Measurements from ENCODE around the gene EPN1. TPM values are rescaled to one million over a fixed set of nuclear protein-coding genes. Genes with fewer than 3 reads are reported as not detected.

The EPN1 gene
- total RNA-seq, 1 experiment from 2014 or later, result 162 TPM

GRCh38 chr19:55642153-55643002 lies 32.6 kb upstream of the EPN1 start:
- Mint-ChIP-seq H3K36me3 (ENCODE audit: insufficient read depth, unreplicated experiment) (peaks cover 79% of the 10 kb centered on the region), H3K4me1 (ENCODE audit: low read depth, unreplicated experiment) (peaks cover 41% of the 10 kb centered on the region), H3K4me3 (ENCODE audit: low read depth, unreplicated experiment) (peak overlapping the region; percentile 92), H3K27me3 (ENCODE audit: unreplicated experiment) (no peaks in the 10 kb centered on the region), H3K9me3 (ENCODE audit: low read depth, unreplicated experiment) (no peaks in the 10 kb centered on the region), H3K27ac (ENCODE audit: unreplicated experiment) (peak overlapping the region; percentile 93)
- intact Hi-C loops (cut with micrococcal nuclease; ENCODE audit: unreplicated experiment), result no loop called here
- CTCF ChIA-PET, result interaction anchor here (0.6 to 1.3 kb wide), 2 partner anchors 12 to 667 kb away, joined by 3 to 8 read pairs; partner anchors contain the start of gene U2AF2
- TSS peak; percentile 26 for BruUV-seq (replicated peaks)
- TF ChIP-seq, protein P1, sequence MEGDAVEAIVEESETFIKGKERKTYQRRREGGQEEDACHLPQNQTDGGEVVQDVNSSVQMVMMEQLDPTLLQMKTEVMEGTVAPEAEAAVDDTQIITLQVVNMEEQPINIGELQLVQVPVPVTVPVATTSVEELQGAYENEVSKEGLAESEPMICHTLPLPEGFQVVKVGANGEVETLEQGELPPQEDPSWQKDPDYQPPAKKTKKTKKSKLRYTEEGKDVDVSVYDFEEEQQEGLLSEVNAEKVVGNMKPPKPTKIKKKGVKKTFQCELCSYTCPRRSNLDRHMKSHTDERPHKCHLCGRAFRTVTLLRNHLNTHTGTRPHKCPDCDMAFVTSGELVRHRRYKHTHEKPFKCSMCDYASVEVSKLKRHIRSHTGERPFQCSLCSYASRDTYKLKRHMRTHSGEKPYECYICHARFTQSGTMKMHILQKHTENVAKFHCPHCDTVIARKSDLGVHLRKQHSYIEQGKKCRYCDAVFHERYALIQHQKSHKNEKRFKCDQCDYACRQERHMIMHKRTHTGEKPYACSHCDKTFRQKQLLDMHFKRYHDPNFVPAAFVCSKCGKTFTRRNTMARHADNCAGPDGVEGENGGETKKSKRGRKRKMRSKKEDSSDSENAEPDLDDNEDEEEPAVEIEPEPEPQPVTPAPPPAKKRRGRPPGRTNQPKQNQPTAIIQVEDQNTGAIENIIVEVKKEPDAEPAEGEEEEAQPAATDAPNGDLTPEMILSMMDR (IDR thresholded peaks at IDR 0.05; ENCODE audit: unreplicated experiment), result no peak
- DNase-seq, result peak; percentile 42

DNA sequence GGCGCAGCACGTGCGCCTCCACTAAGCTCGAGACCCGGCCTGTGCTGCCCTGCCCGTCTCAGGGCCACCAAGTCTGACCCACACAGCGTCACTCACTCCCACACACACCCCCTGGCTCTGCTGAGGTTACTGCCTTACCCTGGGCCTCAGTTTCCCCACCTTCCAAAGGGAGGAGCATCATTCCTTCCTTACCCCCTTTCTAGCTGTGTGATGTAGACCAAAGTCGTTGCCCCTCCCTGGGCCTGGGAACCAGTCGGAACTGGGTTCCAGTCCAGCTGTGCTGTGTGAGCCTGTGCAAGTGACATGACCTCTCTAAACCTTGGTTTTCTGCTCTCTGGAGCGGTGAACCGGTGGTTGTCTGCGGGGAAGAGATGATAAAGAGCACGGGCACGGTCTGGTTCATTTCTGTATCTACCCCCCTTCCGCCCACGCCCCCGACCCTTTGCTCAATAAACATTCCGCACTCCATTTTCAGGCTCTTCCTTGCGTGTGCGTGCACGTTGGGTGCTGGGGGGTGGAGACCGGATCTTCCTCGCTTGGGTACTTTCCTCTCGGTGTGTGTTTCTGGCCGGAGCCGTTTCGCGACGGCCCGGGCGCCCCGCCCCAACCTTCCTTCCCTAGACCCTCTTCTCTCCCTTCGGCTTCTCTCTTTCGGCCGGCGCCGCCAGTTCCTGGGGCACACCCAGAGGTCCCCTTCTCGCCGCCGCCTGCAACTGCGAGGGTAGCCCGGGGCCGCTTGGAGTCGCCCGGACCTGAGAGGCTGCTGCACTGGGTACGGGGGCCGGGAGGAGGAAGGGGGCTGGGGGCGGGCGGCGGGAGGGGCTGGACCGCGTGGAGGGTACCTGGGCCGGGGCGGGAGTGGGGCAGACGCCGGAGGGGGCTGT lies 31.8 kb upstream of the EPN1 start, which contains the start of gene ZNF581:
Gene ZNF581, plus strand, starts transcription at position 647 of the 884 bp plus-strand sequence. CDS start 923 bp downstream, outside the sequence.
- intact Hi-C loops (cut with micrococcal nuclease; ENCODE audit: unreplicated experiment), result no loop called here
- TF ChIP-seq, protein P1 (IDR thresholded peaks at IDR 0.05; ENCODE audit: unreplicated experiment), result no peak
- Mint-ChIP-seq H3K9me3 (ENCODE audit: low read depth, unreplicated experiment) (no peaks in the 10 kb centered on the region), H3K27me3 (ENCODE audit: unreplicated experiment) (no peaks in the 10 kb centered on the region), H3K36me3 (ENCODE audit: insufficient read depth, unreplicated experiment) (peaks cover 79% of the 10 kb centered on the region), H3K4me3 (ENCODE audit: low read depth, unreplicated experiment) (peak within 1 kb of the TSS; percentile 92), H3K4me1 (ENCODE audit: low read depth, unreplicated experiment) (peaks cover 34% of the 10 kb centered on the region), H3K27ac (ENCODE audit: unreplicated experiment) (peak within 1 kb of the TSS; percentile 73)
- DNase-seq, result peak; percentile 85
- no TSS peak for BruUV-seq (replicated peaks)
- CTCF ChIA-PET, result interaction anchor here (0.6 to 1.3 kb wide), 2 partner anchors 11 to 666 kb away, joined by 3 to 8 read pairs; partner anchors contain the start of gene U2AF2

DNA sequence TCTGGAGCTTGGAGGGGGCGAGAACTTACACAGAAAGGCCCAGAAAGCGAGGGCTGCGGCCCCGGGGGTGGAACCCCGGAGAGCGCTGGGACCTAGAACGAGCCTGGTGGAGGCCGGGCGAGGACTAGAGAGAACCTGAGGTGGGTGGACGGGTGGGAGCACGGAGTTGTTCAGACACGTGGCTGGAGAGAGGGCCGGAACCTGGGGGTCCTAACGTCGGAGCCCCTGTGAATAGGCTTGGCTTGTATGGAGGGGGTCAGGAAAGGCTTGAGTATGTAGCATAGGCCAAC lies 31.2 kb upstream of the EPN1 start:
- TF ChIP-seq, protein P1 (IDR thresholded peaks at IDR 0.05; ENCODE audit: unreplicated experiment), result no peak
- H3K36me3 Mint-ChIP-seq (ENCODE audit: insufficient read depth, unreplicated experiment), result peaks cover 85% of the 10 kb centered on the region
- no peaks in the 10 kb centered on the region for H3K9me3 Mint-ChIP-seq (ENCODE audit: low read depth, unreplicated experiment)
- H3K27ac Mint-ChIP-seq (ENCODE audit: unreplicated experiment), result peak overlapping the region; percentile 73
- H3K4me3 Mint-ChIP-seq (ENCODE audit: low read depth, unreplicated experiment), result peak overlapping the region; percentile 92
- intact Hi-C loops (cut with micrococcal nuclease; ENCODE audit: unreplicated experiment), result no loop called here
- no peaks in the 10 kb centered on the region for H3K27me3 Mint-ChIP-seq (ENCODE audit: unreplicated experiment)
- CTCF ChIA-PET, result no interaction called here
- H3K4me1 Mint-ChIP-seq (ENCODE audit: low read depth, unreplicated experiment), result peaks cover 34% of the 10 kb centered on the region
- no TSS peak for BruUV-seq (replicated peaks)
- no peak for DNase-seq

GRCh38 chr19:55644191-55644833 lies 30.7 kb upstream of the EPN1 start:
- peak overlapping the region; percentile 92 for H3K4me3 Mint-ChIP-seq (ENCODE audit: low read depth, unreplicated experiment)
- BruUV-seq (replicated peaks), result no TSS peak
- TF ChIP-seq, protein P1 (IDR thresholded peaks at IDR 0.05; ENCODE audit: unreplicated experiment), result no peak
- peaks cover 34% of the 10 kb centered on the region for H3K4me1 Mint-ChIP-seq (ENCODE audit: low read depth, unreplicated experiment)
- no peak for DNase-seq
- H3K27ac Mint-ChIP-seq (ENCODE audit: unreplicated experiment), result peak overlapping the region; percentile 73
- CTCF ChIA-PET, result no interaction called here
- no peaks in the 10 kb centered on the region for H3K27me3 Mint-ChIP-seq (ENCODE audit: unreplicated experiment)
- no peaks in the 10 kb centered on the region for H3K9me3 Mint-ChIP-seq (ENCODE audit: low read depth, unreplicated experiment)
- peaks cover 87% of the 10 kb centered on the region for H3K36me3 Mint-ChIP-seq (ENCODE audit: insufficient read depth, unreplicated experiment)
- intact Hi-C loops (cut with micrococcal nuclease; ENCODE audit: unreplicated experiment), result no loop called here
